Measurements from ENCODE around the gene RPS27.
"Not testable (repeated sequence)": the region's sequence is repeated elsewhere in the genome, so short reads cannot be mapped to it uniquely, and the experiment has no call there.

RPS27 gene

GRCh38 chr1:154019940-154020339 is 29.4 kb downstream of the RPS27 start:
- 100% methylated on average over 1 of the region's 1 CpG for WGBS
- Histone ChIP-seq H3K9ac (ENCODE audit: low read depth, low read length) (no peak overlapping the region), H3K4me3 (ENCODE audit: low read length) (no peak overlapping the region), H3K36me3 (ENCODE audit: insufficient read depth, low read length) (no peaks in the 10 kb centered on the region), H3K9me3 (ENCODE audit: insufficient read depth, low read depth, low read length) (no peaks in the 10 kb centered on the region), H3K27ac (ENCODE audit: low read depth, low read length) (no peak overlapping the region), H3K27me3 (ENCODE audit: insufficient read depth, low read length) (no peaks in the 10 kb centered on the region), H3K4me1 (ENCODE audit: insufficient read depth, low read length) (no peaks in the 10 kb centered on the region)

GRCh38 chr1:154033697-154034096 is 43.1 kb downstream of the RPS27 start:
- no CpG with 5 or more reads among the region's 1 CpG for WGBS
- H3K9ac ChIP-seq (ENCODE audit: low read depth, low read length); H3K27ac ChIP-seq (ENCODE audit: low read depth, low read length); H3K27me3 ChIP-seq (ENCODE audit: insufficient read depth, low read length); H3K4me1 ChIP-seq (ENCODE audit: insufficient read depth, low read length); H3K36me3 ChIP-seq (ENCODE audit: insufficient read depth, low read length); H3K9me3 ChIP-seq (ENCODE audit: insufficient read depth, low read depth, low read length); H3K4me3 ChIP-seq (ENCODE audit: low read length): not testable (repeated sequence)

Data from HUES64 (cell line).